GM12878 (cell line): ENCODE data around the gene ACAP1. TPM values are rescaled to one million over a fixed set of nuclear protein-coding genes. Genes with fewer than 3 reads are reported as not detected.

Source experiments
- ASH2L ChIP-seq: fragments of 300-600, 200-600 bp; sonication (generic); IDR thresholded peaks from 2 replicates; pipeline ENCODE4 v1.6.1; 2017; ENCODE audit warnings: low read depth, mild to moderate bottlenecking, borderline replicate concordance
- BACH1 ChIP-seq: fragments of 450-650 bp; IDR thresholded peaks from 2 replicates; pipeline ENCODE4 v1.6.1; 2017; ENCODE audit warnings: mild to moderate bottlenecking, borderline replicate concordance
- BMI1 ChIP-seq: fragments of 450-650 bp; IDR thresholded peaks from 2 replicates; pipeline ENCODE4 v1.6.1; 2016; ENCODE audit warnings: mild to moderate bottlenecking, moderate library complexity, borderline replicate concordance
- CBX3 ChIP-seq: fragments of 200-600 bp; sonication (generic); IDR thresholded peaks from 2 replicates; pipeline ENCODE4 v1.6.1; 2016; ENCODE audit warnings: low read depth, borderline replicate concordance
- E2F8 ChIP-seq: fragments of 450-650 bp; IDR thresholded peaks from 2 replicates; pipeline ENCODE4 v1.6.1; 2018; ENCODE audit warnings: mild to moderate bottlenecking, low read depth, moderate library complexity; ENCODE audit not compliant: partially characterized antibody
- ESRRA ChIP-seq: IDR thresholded peaks from 2 replicates; pipeline ENCODE4 v1.6.1; 2012; ENCODE audit warnings: mild to moderate bottlenecking, low read length, improper control_type of control experiment
- HDAC2 ChIP-seq: fragments of 200-600 bp; sonication (generic); IDR thresholded peaks from 2 replicates; pipeline ENCODE4 v1.6.1; 2017
- IKZF1 ChIP-seq: fragments of 450-650 bp; conservative IDR thresholded peaks from 2 replicates; pipeline ENCODE4 v1.6.1; 2017; ENCODE audit warnings: antibody characterized with exemption, mild to moderate bottlenecking
- LARP7 ChIP-seq: fragments of 450-650 bp; IDR thresholded peaks from 2 replicates; pipeline ENCODE4 v1.6.1; 2017; ENCODE audit warnings: mild to moderate bottlenecking
- SIX5 ChIP-seq: IDR thresholded peaks from 2 replicates; pipeline ENCODE4 v1.6.1; 2011; ENCODE audit warnings: mild to moderate bottlenecking, low read depth, low read length, moderate library complexity; ENCODE audit not compliant: severe bottlenecking
- STAT3 ChIP-seq: IDR thresholded peaks from 2 replicates; pipeline ENCODE4 v1.6.1; 2011; ENCODE audit warnings: low read depth, low read length, improper control_type of control experiment
- SUZ12 ChIP-seq: fragments of 200-600 bp; sonication (generic); IDR thresholded peaks from one replicate; pipeline ENCODE4 v1.6.1; 2018; ENCODE audit warnings: antibody characterized with exemption, mild to moderate bottlenecking; ENCODE audit not compliant: unreplicated experiment
- ZNF592 ChIP-seq: fragments of 450-650 bp; IDR thresholded peaks from 2 replicates; pipeline ENCODE4 v1.6.1; 2017; ENCODE audit warnings: mild to moderate bottlenecking, moderate library complexity
- ZNF622 ChIP-seq: fragments of 450-650 bp; IDR thresholded peaks from 2 replicates; pipeline ENCODE4 v1.6.1; 2017; ENCODE audit warnings: mild to moderate bottlenecking, inconsistent platforms
- polyA plus RNA-seq, 11 experiments: library from polyadenylated mRNA; depleted of rRNA in 4 of 11; unstranded in 6 of 11; stranded (reverse) in 5 of 11; fragments of >200 nt; fragmentation: Nextera tagmentation in 4 of 11; fragmentation: Illumina TruSeq in 1 of 11; extraction: Ambion mirVana in 4 of 11; extraction: Trizol in 1 of 11; gene quantifications; 1 replicate in 1 of 11; 2 replicates in 10 of 11; pipeline versions ENCODE4 v1.2.1 to v1.2.3, GENCODE V29; 2011 to 2016; ENCODE audit warnings: inconsistent platforms in 2 of 11, missing spikeins in 2 of 11, low read depth in 1 of 11
- total RNA-seq, 4 experiments: library from RNA; depleted of rRNA in 3 of 4; stranded (reverse); fragments of >200 nt in 3 of 4; fragmentation: Illumina TruSeq in 1 of 4; extraction: Trizol in 1 of 4; gene quantifications; 2 replicates each; pipeline versions ENCODE4 v1.2.1 to v1.2.3, GENCODE V29; 2013 to 2021

Gene ACAP1
- total and polyA plus RNA-seq, 10 of the 15 experiments (the other 5 are each of a cell fraction or from before 2014, with no cell fraction given), result 5.7 to 245 (median 118) TPM

- TF ChIP-seq BMI1 (no peak), ESRRA (no peak), SIX5 (no peak), LARP7 (peak; percentile 22; the same call in 1 of the 2 replicates), CBX3 (no peak), E2F8 (no peak), IKZF1 (peak; percentile 74), BACH1 (no peak), ASH2L (no peak), ZNF622 (no peak), HDAC2 (no peak), STAT3 (no peak), ZNF592 (no peak), SUZ12 (no peak)
Observed at GRCh38 chr17:7336240-7337175, at the start of gene ACAP1 (continued).
